GM23338 (cell line): ENCODE measurements around the gene CHD5. TPM values are rescaled to one million over a fixed set of nuclear protein-coding genes. Genes with fewer than 3 reads are reported as not detected.

Source experiments
- ATAC-seq: fragments of 200-7000 bp; cut with Tn5 transposase; 3 replicates; pipeline ENCODE4 v1.9.1; 2020
- DNase-seq: peaks from one replicate; pipeline ENCODE4 v3.0.0-alpha.2; 2015; ENCODE audit warnings: low spot score
- H2AFZ ChIP-seq: fragments of 200-600 bp; sonication (generic); 2 replicates; pipeline ENCODE4 v1.8.0; 2016; ENCODE audit warnings: antibody characterized with exemption, mild to moderate bottlenecking, moderate library complexity
- H3F3A ChIP-seq: fragments of 200-600 bp; sonication (generic); replicated peaks from 2 replicates; pipeline ENCODE4 v1.8.0; 2017; ENCODE audit warnings: antibody characterized with exemption, mixed run types, low read depth
- H3K27ac ChIP-seq: fragments of 200-600 bp; sonication (generic); 2 replicates; pipeline ENCODE4 v1.6.1; 2016; ENCODE audit warnings: low read depth
- H3K27me3 ChIP-seq: fragments of 200-600 bp; sonication (generic); 2 replicates; pipeline ENCODE4 v1.8.0; 2016; ENCODE audit warnings: mild to moderate bottlenecking, mixed run types, moderate library complexity; ENCODE audit not compliant: insufficient read depth
- H3K36me3 ChIP-seq: fragments of 200-600 bp; sonication (generic); 2 replicates; pipeline ENCODE4 v1.8.0; 2016; ENCODE audit warnings: mild to moderate bottlenecking; ENCODE audit not compliant: insufficient read depth
- H3K4me1 ChIP-seq: fragments of 200-600 bp; sonication (generic); 2 replicates; pipeline ENCODE4 v1.8.0; 2016; ENCODE audit warnings: mild to moderate bottlenecking, moderate library complexity; ENCODE audit not compliant: insufficient read depth
- H3K4me2 ChIP-seq: fragments of 200-600 bp; sonication (generic); 2 replicates; pipeline ENCODE4 v1.7.1; 2017; ENCODE audit warnings: mixed run types
- H3K4me3 ChIP-seq: fragments of 200-600 bp; sonication (generic); 2 replicates; pipeline ENCODE4 v1.6.1; 2016; ENCODE audit warnings: mixed run types
- H3K79me2 ChIP-seq: fragments of 200-600 bp; sonication (generic); replicated peaks from 2 replicates; pipeline ENCODE4 v1.8.0; 2017; ENCODE audit warnings: mild to moderate bottlenecking; ENCODE audit not compliant: insufficient read depth
- H3K9me2 ChIP-seq: fragments of 200-600 bp; sonication (generic); 2 replicates; pipeline ENCODE4 v1.8.0; 2017; ENCODE audit not compliant: insufficient read depth
- H4K20me1 ChIP-seq: fragments of 200-600 bp; sonication (generic); replicated peaks from 2 replicates; pipeline ENCODE4 v1.8.0; 2017; ENCODE audit warnings: mild to moderate bottlenecking; ENCODE audit not compliant: insufficient read depth
- H3K27ac Mint-ChIP-seq: 2 replicates; pipeline ENCODE4 v1.8.0; 2020; ENCODE audit warnings: inconsistent platforms, mild to moderate bottlenecking, moderate library complexity, mixed read lengths
- H3K27me3 Mint-ChIP-seq: 3 replicates; pipeline ENCODE4 v1.8.0; 2022; ENCODE audit warnings: low read depth, mild to moderate bottlenecking, moderate library complexity, mixed read lengths, inconsistent platforms; ENCODE audit not compliant: insufficient read depth, poor library complexity
- H3K36me3 Mint-ChIP-seq: 3 replicates; pipeline ENCODE4 v1.8.0; 2021; ENCODE audit warnings: low read depth, mild to moderate bottlenecking, inconsistent platforms, moderate library complexity, mixed read lengths
- H3K4me1 Mint-ChIP-seq: 3 replicates; pipeline ENCODE4 v1.8.0; 2020; ENCODE audit warnings: mild to moderate bottlenecking, inconsistent platforms, mixed read lengths
- H3K4me3 Mint-ChIP-seq: 3 replicates; pipeline ENCODE4 v1.8.0; 2021; ENCODE audit warnings: moderate library complexity, mild to moderate bottlenecking, inconsistent platforms, mixed read lengths
- H3K9me3 Mint-ChIP-seq: 3 replicates; pipeline ENCODE4 v1.8.0; 2020; ENCODE audit warnings: moderate library complexity, mild to moderate bottlenecking, inconsistent platforms, mixed read lengths
- CREB1 ChIP-seq: fragments of 250-450 bp; sonication (Bioruptor Pico); IDR thresholded peaks from 2 replicates; pipeline ENCODE4 v1.5.0; 2020; ENCODE audit warnings: low read depth, mild to moderate bottlenecking, moderate library complexity
- EZH2 ChIP-seq: fragments of 200-600 bp; sonication (generic); IDR thresholded peaks from one replicate; pipeline ENCODE4 v1.8.0; 2017; ENCODE audit warnings: antibody characterized with exemption, mild to moderate bottlenecking, low read depth; ENCODE audit not compliant: unreplicated experiment
- JUNB ChIP-seq: IDR thresholded peaks from one replicate; pipeline ENCODE4 v1.6.1; 2016; ENCODE audit warnings: antibody characterized with exemption; ENCODE audit not compliant: unreplicated experiment
- NANOG ChIP-seq: IDR thresholded peaks from 2 replicates; pipeline ENCODE4 v1.6.1; 2016; ENCODE audit warnings: antibody characterized with exemption, borderline replicate concordance
- POLR2AphosphoS5 ChIP-seq: IDR thresholded peaks from 2 replicates; pipeline ENCODE4 v1.6.1; 2016; ENCODE audit warnings: antibody characterized with exemption, low read depth
- STAT1 ChIP-seq: IDR thresholded peaks from one replicate; pipeline ENCODE4 v1.6.1; 2016; ENCODE audit warnings: antibody characterized with exemption; ENCODE audit not compliant: unreplicated experiment
- ZNF114 ChIP-seq: fragments of 250-450 bp; sonication (Bioruptor Pico); IDR thresholded peaks from 2 replicates; pipeline ENCODE4 v1.5.0; 2020; ENCODE audit warnings: mild to moderate bottlenecking, moderate library complexity
- polyA plus RNA-seq: library from polyadenylated mRNA; unstranded; fragments of >200 nt; fragmentation: Nextera tagmentation; extraction: Ambion mirVana; gene quantifications from 2 replicates; pipeline ENCODE4 v1.2.1, GENCODE V29; 2016
- total RNA-seq: library from RNA; depleted of rRNA; stranded (reverse); fragments of >200 nt; shearing (Covaris generic); gene quantifications from 2 replicates; pipeline ENCODE4 v1.2.3, GENCODE V29; 2014
- TF ChIP-seq, protein P1 (sequence below): IDR thresholded peaks from one replicate; pipeline ENCODE4 v1.6.1; 2018; ENCODE audit warnings: antibody characterized with exemption; ENCODE audit not compliant: unreplicated experiment
- TF ChIP-seq, protein P2 (sequence below): fragments of 250-450 bp; sonication (Bioruptor Pico); IDR thresholded peaks from 2 replicates; pipeline ENCODE4 v1.5.0; 2020; ENCODE audit warnings: mild to moderate bottlenecking, moderate library complexity

The CHD5 gene
- total and polyA plus RNA-seq, 2 experiments from 2014 or later: 0.32 to 1.0 TPM

- TF ChIP-seq, protein P1, sequence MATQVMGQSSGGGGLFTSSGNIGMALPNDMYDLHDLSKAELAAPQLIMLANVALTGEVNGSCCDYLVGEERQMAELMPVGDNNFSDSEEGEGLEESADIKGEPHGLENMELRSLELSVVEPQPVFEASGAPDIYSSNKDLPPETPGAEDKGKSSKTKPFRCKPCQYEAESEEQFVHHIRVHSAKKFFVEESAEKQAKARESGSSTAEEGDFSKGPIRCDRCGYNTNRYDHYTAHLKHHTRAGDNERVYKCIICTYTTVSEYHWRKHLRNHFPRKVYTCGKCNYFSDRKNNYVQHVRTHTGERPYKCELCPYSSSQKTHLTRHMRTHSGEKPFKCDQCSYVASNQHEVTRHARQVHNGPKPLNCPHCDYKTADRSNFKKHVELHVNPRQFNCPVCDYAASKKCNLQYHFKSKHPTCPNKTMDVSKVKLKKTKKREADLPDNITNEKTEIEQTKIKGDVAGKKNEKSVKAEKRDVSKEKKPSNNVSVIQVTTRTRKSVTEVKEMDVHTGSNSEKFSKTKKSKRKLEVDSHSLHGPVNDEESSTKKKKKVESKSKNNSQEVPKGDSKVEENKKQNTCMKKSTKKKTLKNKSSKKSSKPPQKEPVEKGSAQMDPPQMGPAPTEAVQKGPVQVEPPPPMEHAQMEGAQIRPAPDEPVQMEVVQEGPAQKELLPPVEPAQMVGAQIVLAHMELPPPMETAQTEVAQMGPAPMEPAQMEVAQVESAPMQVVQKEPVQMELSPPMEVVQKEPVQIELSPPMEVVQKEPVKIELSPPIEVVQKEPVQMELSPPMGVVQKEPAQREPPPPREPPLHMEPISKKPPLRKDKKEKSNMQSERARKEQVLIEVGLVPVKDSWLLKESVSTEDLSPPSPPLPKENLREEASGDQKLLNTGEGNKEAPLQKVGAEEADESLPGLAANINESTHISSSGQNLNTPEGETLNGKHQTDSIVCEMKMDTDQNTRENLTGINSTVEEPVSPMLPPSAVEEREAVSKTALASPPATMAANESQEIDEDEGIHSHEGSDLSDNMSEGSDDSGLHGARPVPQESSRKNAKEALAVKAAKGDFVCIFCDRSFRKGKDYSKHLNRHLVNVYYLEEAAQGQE: no peak
- TF ChIP-seq JUNB: no peak
- no peak for TF ChIP-seq EZH2
- TF ChIP-seq ZNF114 (CRISPR knock-in tag): no peak
- TF ChIP-seq NANOG: no peak
- TF ChIP-seq CREB1 (CRISPR knock-in tag): no peak
- no peak for TF ChIP-seq POLR2AphosphoS5
These were observed 76.1 kb downstream of the CHD5 start (continued) for GRCh38 chr1:6103854-6104530.

DNA sequence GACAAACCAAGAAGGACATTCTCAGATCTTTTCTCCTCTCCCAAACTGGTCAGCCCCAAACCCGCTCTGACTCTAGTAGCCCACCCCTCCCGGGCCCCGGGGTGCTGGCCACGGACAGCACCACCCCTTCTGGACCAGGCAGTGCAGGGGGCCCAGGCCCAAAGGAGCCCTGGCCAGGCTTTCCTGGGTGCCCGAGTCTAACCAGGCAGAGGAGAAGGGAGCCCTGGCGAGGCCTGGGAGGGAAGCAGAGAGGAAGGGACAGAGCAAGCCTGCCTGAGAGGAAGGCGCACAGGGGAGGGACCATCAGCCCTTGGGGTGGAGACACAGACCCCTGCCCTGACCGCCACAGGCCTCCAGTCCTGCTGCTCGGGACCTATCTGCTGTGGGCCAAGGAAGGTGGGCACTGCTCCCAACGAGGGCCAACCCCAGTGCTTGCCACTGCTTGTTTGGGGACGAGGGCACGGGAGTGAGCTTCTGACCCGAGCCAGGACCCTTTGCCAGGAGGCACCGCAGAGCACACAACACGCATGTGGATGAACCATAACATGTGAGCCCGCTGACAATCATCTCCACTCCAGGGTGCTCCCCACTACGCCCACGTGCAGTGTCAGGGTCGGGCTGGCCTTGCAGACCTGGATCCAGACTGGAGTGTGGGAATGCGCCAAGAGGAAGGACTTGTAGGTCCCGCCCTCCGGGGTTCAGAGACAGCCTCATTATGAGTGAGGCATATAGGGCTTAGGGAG is 76.8 kb downstream of the CHD5 start:
- no peaks in the 10 kb centered on the region for H4K20me1 ChIP-seq
- no peaks in the 10 kb centered on the region for H3K9me2 ChIP-seq
- H3K36me3 ChIP-seq: no peaks in the 10 kb centered on the region
- no peaks in the 10 kb centered on the region; the same call in 2 of the 3 replicates for H3K36me3 Mint-ChIP-seq
- no peaks in the 10 kb centered on the region for H3K27me3 ChIP-seq
- H3K4me1 Mint-ChIP-seq: peaks cover 2% of the 10 kb centered on the region; the same call in 1 of the 3 replicates
- H2AFZ ChIP-seq: no peak overlapping the region
- H3K27me3 Mint-ChIP-seq: peaks cover 7% of the 10 kb centered on the region
- no peaks in the 10 kb centered on the region for H3K4me1 ChIP-seq
- H3K4me3 Mint-ChIP-seq: no peak overlapping the region
- H3K79me2 ChIP-seq: no peaks in the 10 kb centered on the region
- ATAC-seq (no peak), DNase-seq (no peak)
- H3K4me3 ChIP-seq: no peak overlapping the region
- no peak overlapping the region for H3K27ac Mint-ChIP-seq
- H3K4me2 ChIP-seq: no peak overlapping the region
- H3K9me3 Mint-ChIP-seq: no peaks in the 10 kb centered on the region
- no peaks in the 10 kb centered on the region for H3F3A ChIP-seq
- no peak overlapping the region for H3K27ac ChIP-seq
- no peak for TF ChIP-seq JUNB
- no peak for TF ChIP-seq STAT1
- no peak for TF ChIP-seq NANOG
- TF ChIP-seq, protein P1: no peak
- TF ChIP-seq, protein P2, sequence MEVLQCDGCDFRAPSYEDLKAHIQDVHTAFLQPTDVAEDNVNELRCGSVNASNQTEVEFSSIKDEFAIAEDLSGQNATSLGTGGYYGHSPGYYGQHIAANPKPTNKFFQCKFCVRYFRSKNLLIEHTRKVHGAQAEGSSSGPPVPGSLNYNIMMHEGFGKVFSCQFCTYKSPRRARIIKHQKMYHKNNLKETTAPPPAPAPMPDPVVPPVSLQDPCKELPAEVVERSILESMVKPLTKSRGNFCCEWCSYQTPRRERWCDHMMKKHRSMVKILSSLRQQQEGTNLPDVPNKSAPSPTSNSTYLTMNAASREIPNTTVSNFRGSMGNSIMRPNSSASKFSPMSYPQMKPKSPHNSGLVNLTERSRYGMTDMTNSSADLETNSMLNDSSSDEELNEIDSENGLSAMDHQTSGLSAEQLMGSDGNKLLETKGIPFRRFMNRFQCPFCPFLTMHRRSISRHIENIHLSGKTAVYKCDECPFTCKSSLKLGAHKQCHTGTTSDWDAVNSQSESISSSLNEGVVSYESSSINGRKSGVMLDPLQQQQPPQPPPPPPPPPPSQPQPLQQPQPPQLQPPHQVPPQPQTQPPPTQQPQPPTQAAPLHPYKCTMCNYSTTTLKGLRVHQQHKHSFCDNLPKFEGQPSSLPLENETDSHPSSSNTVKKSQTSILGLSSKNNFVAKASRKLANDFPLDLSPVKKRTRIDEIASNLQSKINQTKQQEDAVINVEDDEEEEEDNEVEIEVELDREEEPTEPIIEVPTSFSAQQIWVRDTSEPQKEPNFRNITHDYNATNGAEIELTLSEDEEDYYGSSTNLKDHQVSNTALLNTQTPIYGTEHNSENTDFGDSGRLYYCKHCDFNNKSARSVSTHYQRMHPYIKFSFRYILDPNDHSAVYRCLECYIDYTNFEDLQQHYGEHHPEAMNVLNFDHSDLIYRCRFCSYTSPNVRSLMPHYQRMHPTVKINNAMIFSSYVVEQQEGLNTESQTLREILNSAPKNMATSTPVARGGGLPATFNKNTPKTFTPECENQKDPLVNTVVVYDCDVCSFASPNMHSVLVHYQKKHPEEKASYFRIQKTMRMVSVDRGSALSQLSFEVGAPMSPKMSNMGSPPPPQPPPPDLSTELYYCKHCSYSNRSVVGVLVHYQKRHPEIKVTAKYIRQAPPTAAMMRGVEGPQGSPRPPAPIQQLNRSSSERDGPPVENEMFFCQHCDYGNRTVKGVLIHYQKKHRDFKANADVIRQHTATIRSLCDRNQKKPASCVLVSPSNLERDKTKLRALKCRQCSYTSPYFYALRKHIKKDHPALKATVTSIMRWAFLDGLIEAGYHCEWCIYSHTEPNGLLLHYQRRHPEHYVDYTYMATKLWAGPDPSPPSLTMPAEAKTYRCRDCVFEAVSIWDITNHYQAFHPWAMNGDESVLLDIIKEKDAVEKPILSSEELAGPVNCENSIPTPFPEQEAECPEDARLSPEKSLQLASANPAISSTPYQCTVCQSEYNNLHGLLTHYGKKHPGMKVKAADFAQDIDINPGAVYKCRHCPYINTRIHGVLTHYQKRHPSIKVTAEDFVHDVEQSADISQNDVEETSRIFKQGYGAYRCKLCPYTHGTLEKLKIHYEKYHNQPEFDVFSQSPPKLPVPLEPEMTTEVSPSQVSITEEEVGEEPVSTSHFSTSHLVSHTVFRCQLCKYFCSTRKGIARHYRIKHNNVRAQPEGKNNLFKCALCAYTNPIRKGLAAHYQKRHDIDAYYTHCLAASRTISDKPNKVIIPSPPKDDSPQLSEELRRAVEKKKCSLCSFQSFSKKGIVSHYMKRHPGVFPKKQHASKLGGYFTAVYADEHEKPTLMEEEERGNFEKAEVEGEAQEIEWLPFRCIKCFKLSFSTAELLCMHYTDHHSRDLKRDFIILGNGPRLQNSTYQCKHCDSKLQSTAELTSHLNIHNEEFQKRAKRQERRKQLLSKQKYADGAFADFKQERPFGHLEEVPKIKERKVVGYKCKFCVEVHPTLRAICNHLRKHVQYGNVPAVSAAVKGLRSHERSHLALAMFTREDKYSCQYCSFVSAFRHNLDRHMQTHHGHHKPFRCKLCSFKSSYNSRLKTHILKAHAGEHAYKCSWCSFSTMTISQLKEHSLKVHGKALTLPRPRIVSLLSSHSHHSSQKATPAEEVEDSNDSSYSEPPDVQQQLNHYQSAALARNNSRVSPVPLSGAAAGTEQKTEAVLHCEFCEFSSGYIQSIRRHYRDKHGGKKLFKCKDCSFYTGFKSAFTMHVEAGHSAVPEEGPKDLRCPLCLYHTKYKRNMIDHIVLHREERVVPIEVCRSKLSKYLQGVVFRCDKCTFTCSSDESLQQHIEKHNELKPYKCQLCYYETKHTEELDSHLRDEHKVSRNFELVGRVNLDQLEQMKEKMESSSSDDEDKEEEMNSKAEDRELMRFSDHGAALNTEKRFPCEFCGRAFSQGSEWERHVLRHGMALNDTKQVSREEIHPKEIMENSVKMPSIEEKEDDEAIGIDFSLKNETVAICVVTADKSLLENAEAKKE (CRISPR knock-in tag): no peak
